GM21737 (cell line): ENCODE results near the gene IKBKG.
"Not testable (repeated sequence)": the region's sequence is repeated elsewhere in the genome, so short reads cannot be mapped to it uniquely, and the experiment has no call there.

ENCODE experiments used
- ATAC-seq: cut with Tn5 transposase; IDR thresholded peaks from one replicate; pipeline ENCODE4 v1.9.1; 2021; ENCODE audit warnings: mild to moderate bottlenecking, moderate library complexity; ENCODE audit not compliant: unreplicated experiment

Gene IKBKG

DNA sequence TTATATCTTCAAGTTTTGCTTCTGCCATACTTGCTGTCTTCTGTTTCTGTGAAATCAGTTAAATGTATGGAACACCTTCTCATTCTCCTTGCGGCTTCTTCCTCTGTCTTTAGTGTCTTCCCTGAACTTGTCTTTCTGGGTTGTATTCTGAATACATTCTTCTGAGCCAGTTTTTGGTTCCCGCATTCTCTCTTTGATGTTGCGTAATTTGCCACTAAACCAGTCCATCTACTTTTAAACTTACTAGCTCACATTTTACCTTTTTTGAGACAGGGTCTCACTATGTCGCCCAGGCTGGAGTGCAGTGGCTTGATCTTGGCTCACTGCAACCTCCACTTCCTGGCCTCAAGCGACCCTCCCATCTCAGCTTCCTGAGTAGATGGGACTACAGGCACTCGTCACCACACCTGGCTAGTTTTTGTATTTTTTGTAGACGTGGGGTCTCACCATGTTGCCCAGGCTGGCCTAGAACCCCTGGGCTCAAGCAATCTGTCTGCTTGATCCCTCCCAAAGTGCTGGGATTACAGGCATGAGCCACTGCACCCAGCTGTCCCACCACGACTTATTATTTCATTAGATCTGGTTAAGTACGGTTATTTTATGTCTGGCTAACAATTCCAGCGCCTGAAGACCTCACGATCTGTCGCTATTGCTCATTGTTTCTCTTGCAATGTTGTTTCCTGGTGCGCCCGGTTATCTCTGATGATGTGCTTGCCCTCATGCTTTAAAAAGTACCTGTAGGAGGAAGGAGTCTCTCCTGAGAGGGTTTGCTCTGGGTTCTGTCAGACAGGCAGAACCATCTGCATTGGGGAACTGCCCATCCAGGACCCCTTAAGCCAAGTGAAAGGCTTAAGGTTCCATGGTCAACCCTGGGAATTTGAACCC, 21.6 kb upstream of the IKBKG start:
- no peak for ATAC-seq

DNA sequence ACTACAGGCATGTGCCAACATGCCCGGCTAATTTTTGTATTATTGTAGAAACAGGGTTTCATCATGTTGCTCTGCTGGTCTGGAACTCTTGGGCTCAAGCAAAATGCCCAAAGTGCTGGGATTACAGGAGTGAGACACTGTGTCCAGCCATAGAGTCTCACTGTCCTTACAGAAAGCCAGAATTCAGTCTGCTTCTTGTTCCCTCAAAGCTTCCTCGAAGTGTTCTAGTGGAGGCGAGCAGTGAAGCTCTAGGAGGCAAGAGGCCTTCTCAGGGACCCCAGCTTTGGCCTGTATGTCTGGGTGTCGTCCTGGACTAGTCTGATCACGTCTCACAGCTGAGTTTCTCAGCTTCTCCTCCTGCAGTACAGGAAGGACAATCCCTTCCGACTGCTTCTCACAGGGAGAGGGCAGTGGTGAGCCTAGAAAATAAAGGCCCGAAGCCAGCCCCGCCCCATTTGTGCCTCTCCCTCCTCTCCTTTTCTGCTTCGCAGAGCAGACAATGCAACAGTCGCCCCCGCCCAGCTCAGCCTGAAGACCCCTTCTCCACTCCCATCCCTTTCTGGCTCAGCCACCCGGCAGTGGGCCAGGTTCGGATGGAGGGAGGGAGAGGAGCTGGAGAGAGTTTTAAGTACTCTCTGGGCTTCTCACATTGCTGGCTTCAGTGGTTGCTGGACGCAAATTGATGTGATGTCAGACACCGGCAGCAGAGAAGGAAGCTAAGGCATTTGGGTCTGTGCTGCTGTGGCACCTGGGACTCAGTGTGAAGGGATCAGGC, 20.3 kb upstream of the IKBKG start:
- ATAC-seq, result peak; percentile 72

GRCh38 chrX:154529206-154529612, 18.2 kb upstream of the IKBKG start:
- ATAC-seq, result no peak

- ATAC-seq, result no peak
Observed at GRCh38 chrX:154530286-154530685, 17.1 kb upstream of the IKBKG start.

DNA sequence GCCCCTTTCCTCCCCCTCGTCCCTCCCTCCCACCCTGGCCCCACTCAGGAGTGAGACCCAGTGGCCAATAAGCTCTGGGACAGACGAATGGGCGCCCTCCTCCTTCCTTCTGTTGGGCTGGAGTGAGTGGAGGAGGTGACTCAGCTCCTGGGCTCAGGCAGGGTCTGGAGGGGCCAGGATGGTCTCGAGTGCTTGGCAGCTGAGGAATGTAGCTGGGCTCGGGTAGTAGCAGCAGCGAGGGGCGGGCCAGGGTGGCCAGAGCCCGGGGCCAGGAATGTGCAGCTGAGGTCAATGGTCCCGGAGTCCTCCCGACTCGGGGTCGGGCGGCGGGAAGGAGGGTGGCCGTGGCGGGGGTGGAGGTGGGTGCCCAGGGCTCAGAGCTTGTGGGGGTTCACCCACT, 15.8 kb upstream of the IKBKG start:
- ATAC-seq, result no peak

DNA sequence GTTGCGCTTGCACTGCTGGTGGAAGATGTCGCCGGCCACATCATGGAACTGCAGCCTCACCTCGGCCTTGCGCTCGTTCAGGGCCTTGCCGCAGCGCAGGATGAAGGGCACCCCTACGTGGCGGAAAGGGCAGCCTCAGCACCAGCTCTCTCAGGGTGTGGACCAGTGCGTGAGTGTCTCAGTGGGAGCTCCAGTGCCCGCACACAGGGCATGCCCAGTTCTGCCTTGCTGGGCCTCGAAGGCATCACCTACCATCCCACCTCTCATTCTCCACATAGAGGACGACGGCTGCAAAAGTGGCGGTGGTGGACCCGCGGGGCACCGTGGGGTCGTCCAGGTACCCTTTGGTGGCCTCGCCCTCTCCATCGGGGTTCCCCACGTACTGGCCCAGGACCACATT, 14.7 kb upstream of the IKBKG start:
- no peak for ATAC-seq

GRCh38 chrX:154534526-154535322, 12.7 kb upstream of the IKBKG start:
- peak; percentile 76 for ATAC-seq

DNA sequence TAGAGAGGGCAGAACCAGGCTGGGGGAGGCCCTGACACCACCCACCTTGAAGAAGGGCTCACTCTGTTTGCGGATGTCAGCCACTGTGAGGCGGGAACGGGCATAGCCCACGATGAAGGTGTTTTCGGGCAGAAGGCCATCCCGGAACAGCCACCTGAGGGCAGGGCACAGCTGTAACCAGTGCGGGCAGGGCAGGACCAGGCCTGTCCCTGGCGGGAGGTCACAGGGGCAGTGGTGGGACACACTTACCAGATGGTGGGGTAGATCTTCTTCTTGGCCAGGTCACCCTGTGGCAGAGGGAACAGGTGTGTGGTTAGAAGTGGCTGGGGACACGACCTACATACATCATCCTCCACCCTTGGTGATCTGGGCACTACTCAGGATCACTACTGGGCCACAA, 11.5 kb upstream of the IKBKG start:
- ATAC-seq, result no peak

DNA sequence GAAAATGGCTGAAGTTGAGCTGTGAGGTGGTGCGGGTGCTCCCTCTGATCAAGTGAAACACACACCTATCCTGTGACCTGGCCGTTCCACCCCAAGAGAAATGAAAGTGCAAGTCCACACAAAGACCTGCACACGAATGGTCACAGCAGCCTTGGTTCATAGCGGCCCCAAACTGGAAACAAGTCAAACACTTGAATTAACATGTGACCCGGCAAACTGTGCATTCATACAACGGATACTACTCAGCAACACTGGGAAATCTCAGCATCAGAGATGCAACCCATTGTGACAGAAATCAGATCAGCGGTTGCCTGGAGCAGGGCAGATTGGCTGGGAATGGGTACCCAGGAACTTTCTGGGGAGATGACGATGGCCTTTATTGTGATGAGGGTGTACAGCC, 8.3 kb upstream of the IKBKG start:
- ATAC-seq, result no peak

DNA sequence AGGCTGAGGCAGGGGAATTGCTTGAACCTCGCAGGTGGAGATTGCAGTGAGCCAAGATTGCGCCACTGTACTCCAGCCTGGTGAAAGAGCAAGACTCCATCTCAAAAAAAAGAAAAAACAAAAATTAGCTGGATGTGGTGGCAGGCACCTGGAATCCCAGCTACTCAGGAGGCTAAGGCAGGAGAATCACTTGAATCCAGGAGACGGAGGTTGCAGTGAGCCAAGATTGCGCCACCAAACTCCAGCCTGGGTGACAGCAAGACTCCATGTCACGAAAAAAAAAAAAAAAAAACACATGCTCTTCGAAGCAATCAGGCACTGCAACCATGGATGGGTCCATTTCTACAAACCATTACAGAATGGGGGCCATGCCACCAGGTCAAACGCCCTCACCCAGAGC, 7.1 kb upstream of the IKBKG start:
- not testable (repeated sequence) for ATAC-seq

DNA sequence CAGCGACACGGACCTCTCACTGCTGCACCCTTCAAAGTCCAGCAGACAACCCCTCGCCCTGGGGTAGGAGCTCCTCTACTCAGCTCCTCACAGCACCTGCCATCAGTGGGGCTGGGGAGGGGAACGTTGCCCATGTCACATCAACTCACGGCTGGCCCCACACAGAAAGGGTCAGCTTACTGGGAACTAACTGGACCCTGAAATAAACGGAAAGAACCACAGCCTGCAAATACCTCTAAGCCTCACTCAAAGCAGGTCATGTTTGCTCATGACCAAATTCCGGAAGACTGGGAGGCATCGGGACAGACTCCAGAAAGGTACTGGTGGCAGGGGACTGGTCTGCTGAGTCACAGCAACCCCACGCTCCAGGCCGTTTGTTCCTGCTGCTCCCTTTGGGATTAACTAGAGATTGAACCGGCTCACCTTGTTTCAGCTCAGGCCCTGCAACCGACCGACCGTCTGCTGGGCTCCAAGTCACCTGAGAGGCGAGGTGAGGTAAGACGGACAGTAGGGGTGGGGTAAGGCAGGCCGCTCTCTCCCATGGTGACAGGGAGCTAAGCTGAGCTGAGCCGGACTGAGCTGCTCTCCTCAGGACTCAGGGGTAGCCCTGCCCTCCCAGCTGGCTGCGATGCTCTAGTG, 6.4 kb upstream of the IKBKG start:
- ATAC-seq, result no peak

DNA sequence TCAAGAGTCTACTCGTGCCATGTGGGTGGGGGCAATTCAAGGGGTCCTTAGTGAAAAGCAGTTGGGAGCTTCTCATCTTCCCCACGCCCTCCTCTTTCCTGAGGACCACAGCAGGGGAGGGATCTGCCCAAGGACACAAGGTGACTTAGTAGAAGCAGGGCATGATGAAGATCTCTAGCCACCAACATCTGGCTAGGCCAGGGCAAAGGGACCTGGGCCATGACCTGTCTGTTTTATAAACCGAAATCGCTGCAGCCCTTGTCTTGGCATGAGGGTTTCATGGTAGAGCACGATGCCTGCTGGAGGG, 5.9 kb upstream of the IKBKG start:
- no peak for ATAC-seq

- no peak for ATAC-seq
Observed at GRCh38 chrX:154541896-154542722, 5.3 kb upstream of the IKBKG start.

DNA sequence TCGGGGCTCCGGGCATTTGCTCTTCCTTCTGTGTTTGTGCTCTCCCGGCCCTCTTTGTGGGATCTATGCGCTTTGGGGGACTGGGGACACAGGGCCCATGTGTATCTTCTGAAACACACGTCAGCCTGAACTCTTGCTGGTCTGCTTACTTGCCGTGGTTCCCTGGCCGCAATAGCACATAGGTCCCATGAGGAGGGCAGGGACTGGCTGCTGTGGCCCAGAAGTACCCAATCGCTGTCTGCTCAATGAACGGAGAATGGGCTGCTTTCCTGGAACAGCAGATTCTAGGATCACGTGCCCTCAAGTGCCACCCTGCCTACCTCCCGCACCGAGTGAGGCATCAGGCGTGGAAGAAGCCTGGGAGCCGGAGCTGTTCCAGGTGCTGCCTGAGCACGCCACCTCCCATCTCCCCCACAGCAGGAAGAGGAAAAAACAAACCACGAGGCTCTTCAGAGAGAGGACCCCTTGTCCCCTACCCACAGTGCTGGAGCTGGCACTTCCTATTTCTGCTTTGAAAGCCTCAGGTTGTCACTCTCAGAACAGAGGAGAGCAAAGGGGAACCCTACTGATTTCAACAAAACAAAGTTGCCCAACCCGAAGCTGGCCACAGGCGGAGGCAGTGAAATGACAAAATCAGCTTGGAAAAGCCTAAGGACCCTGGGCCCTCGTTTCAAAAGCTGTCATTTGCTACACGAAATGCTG, 4.5 kb upstream of the IKBKG start:
- no peak for ATAC-seq

DNA sequence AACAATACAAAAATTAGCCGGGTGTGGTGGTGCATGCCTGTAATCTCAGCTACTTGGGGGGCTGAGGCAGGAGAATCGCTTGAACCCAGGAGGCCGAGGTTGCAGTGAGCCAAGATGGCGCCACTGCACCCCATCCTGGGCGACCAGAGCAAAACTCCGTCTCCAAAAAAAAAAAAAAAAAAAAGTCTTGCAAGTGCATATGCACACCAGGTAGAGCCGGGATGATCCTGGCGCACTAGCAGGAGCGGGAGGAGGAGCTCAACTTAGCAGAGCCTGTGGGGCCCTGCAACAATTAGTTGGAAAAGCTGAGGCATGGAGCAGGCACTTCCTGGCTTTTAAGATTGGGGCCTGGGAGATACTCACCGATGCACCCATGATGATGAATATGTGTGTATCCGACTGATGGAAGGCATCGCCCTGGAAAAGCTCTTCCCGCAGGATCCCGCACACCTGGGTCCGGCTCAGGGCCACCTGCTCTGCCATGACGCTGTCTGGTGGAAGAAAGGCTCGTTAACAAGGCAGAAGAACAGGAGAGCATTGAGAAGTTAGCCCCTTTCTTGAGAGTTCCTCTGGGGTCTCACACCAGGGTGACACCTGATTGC, 1.6 kb upstream of the IKBKG start:
- ATAC-seq, result no peak

- peak; percentile 45 for ATAC-seq
Observed at GRCh38 chrX:154546354-154547244, 821 bp upstream of the IKBKG start, which contains the start of gene G6PD. G6PD (minus strand) TSS chrX:154546846; CDS start chrX:154546155, 691 bp downstream.

GRCh38 chrX:154548028-154548316, 552 bp downstream of the IKBKG start:
- no peak for ATAC-seq

DNA sequence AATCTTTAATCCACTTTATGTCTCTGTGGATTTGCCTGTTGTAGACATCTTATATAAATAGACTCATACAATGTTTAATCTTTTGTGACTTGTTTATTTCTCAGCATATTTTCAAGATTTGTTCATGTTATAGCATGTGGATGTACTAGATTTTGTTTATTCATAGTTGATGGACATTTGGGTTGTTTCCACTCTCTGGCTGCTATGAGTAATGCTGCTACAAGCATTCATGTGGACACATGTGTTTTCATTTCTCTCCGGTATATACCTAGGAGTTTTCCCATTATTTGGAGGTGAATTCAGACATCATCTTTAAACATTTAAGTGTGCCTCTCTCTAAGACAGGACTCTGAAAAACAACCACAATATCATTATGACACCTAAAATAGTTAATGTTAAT, 2.3 kb downstream of the IKBKG start:
- ATAC-seq, result no peak
